Neural cell (in vitro differentiated cells): ENCODE data around the gene ELMO2. TPM values are rescaled to one million over a fixed set of nuclear protein-coding genes. Genes with fewer than 3 reads are reported as not detected.

Experiments
- H2AFZ ChIP-seq: fragments of 200-600, 300-800 bp; sonication (generic), shearing (Covaris generic); 2 replicates; pipeline ENCODE4 v1.6.0; 2014; ENCODE audit warnings: low read depth, mild to moderate bottlenecking, antibody characterized with exemption, low read length, moderate library complexity
- H3F3A ChIP-seq: fragments of 200-600 bp; shearing (Covaris generic); 2 replicates; pipeline ENCODE4 v1.6.1; 2016; ENCODE audit warnings: mild to moderate bottlenecking, moderate library complexity, mixed read lengths, antibody characterized with exemption, low read length; ENCODE audit not compliant: insufficient read depth, poor library complexity, severe bottlenecking
- H3K27ac ChIP-seq: fragments of 200-600, 300-800 bp; sonication (generic), shearing (Covaris generic); 2 replicates; pipeline ENCODE4 v1.5.1; 2014; ENCODE audit warnings: mild to moderate bottlenecking, low read length, moderate library complexity
- H3K27me3 ChIP-seq: fragments of 300-800, 200-600 bp; sonication (generic), shearing (Covaris generic); 2 replicates; pipeline ENCODE4 v1.6.0; 2014; ENCODE audit warnings: mild to moderate bottlenecking, low read depth, low read length, moderate library complexity; ENCODE audit not compliant: insufficient read depth
- H3K36me3 ChIP-seq: fragments of 300-800, 200-600 bp; sonication (generic), shearing (Covaris generic); 2 replicates; pipeline ENCODE4 v1.5.1; 2014; ENCODE audit warnings: mild to moderate bottlenecking, antibody characterized with exemption, low read length, moderate library complexity; ENCODE audit not compliant: insufficient read depth
- H3K4me2 ChIP-seq: fragments of 300-800, 200-600 bp; sonication (generic), shearing (Covaris generic); 2 replicates; pipeline ENCODE4 v1.6.0; 2014; ENCODE audit warnings: mild to moderate bottlenecking, low read length
- H3K4me3 ChIP-seq: fragments of 300-800, 200-600 bp; sonication (generic), shearing (Covaris generic); 2 replicates; pipeline ENCODE4 v1.5.1; 2014; ENCODE audit warnings: mild to moderate bottlenecking, low read length, moderate library complexity
- H3K79me2 ChIP-seq: fragments of 200-600 bp; shearing (Covaris generic); replicated peaks from 2 replicates; pipeline ENCODE4 v1.6.0; 2014; ENCODE audit warnings: mild to moderate bottlenecking, low read length, moderate library complexity; ENCODE audit not compliant: insufficient read depth
- H3K9ac ChIP-seq: fragments of 300-800, 200-600 bp; sonication (generic), shearing (Covaris generic); 2 replicates; pipeline ENCODE4 v1.6.1; 2016; ENCODE audit warnings: mild to moderate bottlenecking, low read length, mixed read lengths
- H3K9me2 ChIP-seq: fragments of 200-600 bp; shearing (Covaris generic); 2 replicates; pipeline ENCODE4 v1.6.1; 2016; ENCODE audit warnings: mild to moderate bottlenecking, low read length, mixed read lengths; ENCODE audit not compliant: insufficient read depth
- H3K9me3 ChIP-seq: fragments of 200-600, 300-800 bp; sonication (generic), shearing (Covaris generic); 2 replicates; pipeline ENCODE4 v1.6.1; 2016; ENCODE audit warnings: mild to moderate bottlenecking, mixed run types, low read length, moderate library complexity, mixed read lengths
- H4K20me1 ChIP-seq: fragments of 200-600 bp; shearing (Covaris generic); 2 replicates; pipeline ENCODE4 v1.6.1; 2016; ENCODE audit warnings: mild to moderate bottlenecking, mixed run types; ENCODE audit not compliant: insufficient read depth
- EP300 ChIP-seq: fragments of 450-650 bp; conservative IDR thresholded peaks from 2 replicates; pipeline ENCODE4 v1.6.1; 2014; ENCODE audit warnings: antibody characterized with exemption, mild to moderate bottlenecking, moderate library complexity; ENCODE audit not compliant: poor library complexity, severe bottlenecking
- EZH2 ChIP-seq: fragments of 200-600, 300-800 bp; shearing (Covaris generic), sonication (generic); IDR thresholded peaks from 2 replicates; pipeline ENCODE4 v1.6.1; 2014; ENCODE audit warnings: antibody characterized with exemption, low read length, borderline replicate concordance, mild to moderate bottlenecking; ENCODE audit not compliant: insufficient read depth, poor library complexity, severe bottlenecking
- MXI1 ChIP-seq: fragments of 450-650 bp; conservative IDR thresholded peaks from 2 replicates; pipeline ENCODE4 v1.6.1; 2014; ENCODE audit warnings: antibody characterized with exemption, mild to moderate bottlenecking; ENCODE audit not compliant: poor library complexity, severe bottlenecking
- POLR2AphosphoS5 ChIP-seq: IDR thresholded peaks from 2 replicates; pipeline ENCODE4 v1.6.1; 2012
- RAD21 ChIP-seq: fragments of 450-650 bp; conservative IDR thresholded peaks from 2 replicates; pipeline ENCODE4 v1.6.1; 2014; ENCODE audit warnings: antibody characterized with exemption, mild to moderate bottlenecking, moderate library complexity
- SMC3 ChIP-seq: fragments of 450-650 bp; conservative IDR thresholded peaks from 2 replicates; pipeline ENCODE4 v1.6.1; 2014; ENCODE audit warnings: antibody characterized with exemption, mild to moderate bottlenecking, moderate library complexity; ENCODE audit not compliant: poor library complexity
- TAF1 ChIP-seq: IDR thresholded peaks from 2 replicates; pipeline ENCODE4 v1.6.1; 2012; ENCODE audit warnings: low read depth
- polyA plus RNA-seq: library from polyadenylated mRNA; depleted of rRNA; stranded (reverse); fragments of >200 nt; gene quantifications from 2 replicates; pipeline ENCODE4 v1.2.3, GENCODE V29; 2014
- TF ChIP-seq, protein P1 (sequence below): fragments of 450-650 bp; IDR thresholded peaks from 2 replicates; pipeline ENCODE4 v1.5.1; 2014; ENCODE audit warnings: antibody characterized with exemption, mild to moderate bottlenecking, moderate library complexity; ENCODE audit not compliant: poor library complexity, severe bottlenecking
- TF ChIP-seq, protein P2 (sequence below): IDR thresholded peaks from 2 replicates; pipeline ENCODE4 v1.6.1; 2012; ENCODE audit warnings: borderline replicate concordance

ELMO2 gene
- polyA plus RNA-seq, 1 donor from 2014 or later, result 72.0 TPM

DNA sequence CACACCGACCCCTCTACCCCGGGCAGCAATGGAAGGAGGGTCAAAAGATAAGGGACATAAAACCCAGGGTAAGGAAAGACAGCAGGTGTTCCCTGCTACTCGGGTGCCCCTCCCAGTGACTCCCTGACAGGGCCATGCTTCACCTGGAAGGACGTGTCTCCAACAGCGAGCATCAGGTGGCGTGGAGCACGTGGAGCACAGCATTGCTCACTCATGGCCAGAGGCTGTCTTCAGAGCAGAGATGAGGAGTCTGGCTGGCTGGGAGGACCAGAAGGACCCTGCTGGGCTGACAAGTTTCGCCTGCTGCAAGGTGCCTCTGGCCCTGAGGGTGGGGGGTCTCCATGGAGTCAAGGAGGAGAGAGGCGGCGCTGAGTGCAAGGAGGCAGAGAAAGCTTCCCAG, 82.9 kb downstream of the ELMO2 start:
- Histone ChIP-seq H3K36me3 (no peaks in the 10 kb centered on the region), H3K9me3 (no peaks in the 10 kb centered on the region), H2AFZ (no peak overlapping the region), H3K4me3 (no peak overlapping the region), H3K79me2 (no peaks in the 10 kb centered on the region), H3K9me2 (no peaks in the 10 kb centered on the region), H3K27ac (no peak overlapping the region), H3F3A (no peaks in the 10 kb centered on the region), H3K4me2 (no peak overlapping the region), H4K20me1 (no peaks in the 10 kb centered on the region), H3K27me3 (no peaks in the 10 kb centered on the region), H3K9ac (no peak overlapping the region)
- no peak for TF ChIP-seq SMC3
- no peak for TF ChIP-seq EZH2
- no peak for TF ChIP-seq TAF1
- TF ChIP-seq RAD21, result no peak
- TF ChIP-seq, protein P1, sequence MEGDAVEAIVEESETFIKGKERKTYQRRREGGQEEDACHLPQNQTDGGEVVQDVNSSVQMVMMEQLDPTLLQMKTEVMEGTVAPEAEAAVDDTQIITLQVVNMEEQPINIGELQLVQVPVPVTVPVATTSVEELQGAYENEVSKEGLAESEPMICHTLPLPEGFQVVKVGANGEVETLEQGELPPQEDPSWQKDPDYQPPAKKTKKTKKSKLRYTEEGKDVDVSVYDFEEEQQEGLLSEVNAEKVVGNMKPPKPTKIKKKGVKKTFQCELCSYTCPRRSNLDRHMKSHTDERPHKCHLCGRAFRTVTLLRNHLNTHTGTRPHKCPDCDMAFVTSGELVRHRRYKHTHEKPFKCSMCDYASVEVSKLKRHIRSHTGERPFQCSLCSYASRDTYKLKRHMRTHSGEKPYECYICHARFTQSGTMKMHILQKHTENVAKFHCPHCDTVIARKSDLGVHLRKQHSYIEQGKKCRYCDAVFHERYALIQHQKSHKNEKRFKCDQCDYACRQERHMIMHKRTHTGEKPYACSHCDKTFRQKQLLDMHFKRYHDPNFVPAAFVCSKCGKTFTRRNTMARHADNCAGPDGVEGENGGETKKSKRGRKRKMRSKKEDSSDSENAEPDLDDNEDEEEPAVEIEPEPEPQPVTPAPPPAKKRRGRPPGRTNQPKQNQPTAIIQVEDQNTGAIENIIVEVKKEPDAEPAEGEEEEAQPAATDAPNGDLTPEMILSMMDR, result no peak
- TF ChIP-seq MXI1, result no peak
- TF ChIP-seq, protein P2, sequence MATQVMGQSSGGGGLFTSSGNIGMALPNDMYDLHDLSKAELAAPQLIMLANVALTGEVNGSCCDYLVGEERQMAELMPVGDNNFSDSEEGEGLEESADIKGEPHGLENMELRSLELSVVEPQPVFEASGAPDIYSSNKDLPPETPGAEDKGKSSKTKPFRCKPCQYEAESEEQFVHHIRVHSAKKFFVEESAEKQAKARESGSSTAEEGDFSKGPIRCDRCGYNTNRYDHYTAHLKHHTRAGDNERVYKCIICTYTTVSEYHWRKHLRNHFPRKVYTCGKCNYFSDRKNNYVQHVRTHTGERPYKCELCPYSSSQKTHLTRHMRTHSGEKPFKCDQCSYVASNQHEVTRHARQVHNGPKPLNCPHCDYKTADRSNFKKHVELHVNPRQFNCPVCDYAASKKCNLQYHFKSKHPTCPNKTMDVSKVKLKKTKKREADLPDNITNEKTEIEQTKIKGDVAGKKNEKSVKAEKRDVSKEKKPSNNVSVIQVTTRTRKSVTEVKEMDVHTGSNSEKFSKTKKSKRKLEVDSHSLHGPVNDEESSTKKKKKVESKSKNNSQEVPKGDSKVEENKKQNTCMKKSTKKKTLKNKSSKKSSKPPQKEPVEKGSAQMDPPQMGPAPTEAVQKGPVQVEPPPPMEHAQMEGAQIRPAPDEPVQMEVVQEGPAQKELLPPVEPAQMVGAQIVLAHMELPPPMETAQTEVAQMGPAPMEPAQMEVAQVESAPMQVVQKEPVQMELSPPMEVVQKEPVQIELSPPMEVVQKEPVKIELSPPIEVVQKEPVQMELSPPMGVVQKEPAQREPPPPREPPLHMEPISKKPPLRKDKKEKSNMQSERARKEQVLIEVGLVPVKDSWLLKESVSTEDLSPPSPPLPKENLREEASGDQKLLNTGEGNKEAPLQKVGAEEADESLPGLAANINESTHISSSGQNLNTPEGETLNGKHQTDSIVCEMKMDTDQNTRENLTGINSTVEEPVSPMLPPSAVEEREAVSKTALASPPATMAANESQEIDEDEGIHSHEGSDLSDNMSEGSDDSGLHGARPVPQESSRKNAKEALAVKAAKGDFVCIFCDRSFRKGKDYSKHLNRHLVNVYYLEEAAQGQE, result no peak
- TF ChIP-seq POLR2AphosphoS5, result no peak
- TF ChIP-seq EP300, result no peak

DNA sequence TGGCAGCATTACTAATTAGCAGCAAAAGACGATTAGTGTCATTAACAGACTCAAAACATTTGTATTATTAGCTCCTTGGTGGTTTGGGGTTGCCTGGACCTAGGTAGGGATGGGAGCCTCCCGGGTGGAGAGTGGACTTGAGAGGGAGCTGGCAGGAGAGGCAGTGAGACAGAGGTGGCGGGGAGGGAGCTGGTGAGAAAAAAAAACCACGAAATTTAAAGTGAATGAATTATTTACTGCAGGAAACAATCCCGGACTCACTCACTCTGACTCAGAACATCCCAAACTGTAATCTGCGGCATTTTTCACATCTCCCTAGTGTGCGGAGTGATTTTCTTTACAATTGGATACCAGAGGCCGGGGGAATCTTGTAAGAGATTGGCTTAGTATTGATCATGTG, 83.8 kb downstream of the ELMO2 start:
- no peaks in the 10 kb centered on the region for H3K79me2 ChIP-seq
- no peak overlapping the region for H3K4me2 ChIP-seq
- H3K27me3 ChIP-seq, result no peaks in the 10 kb centered on the region
- H4K20me1 ChIP-seq, result no peaks in the 10 kb centered on the region
- no peaks in the 10 kb centered on the region for H3K9me2 ChIP-seq
- no peak overlapping the region for H3K27ac ChIP-seq
- H3K9me3 ChIP-seq, result no peaks in the 10 kb centered on the region
- H3K4me3 ChIP-seq, result no peak overlapping the region
- no peak overlapping the region for H3K9ac ChIP-seq
- H3F3A ChIP-seq, result no peaks in the 10 kb centered on the region
- no peak overlapping the region for H2AFZ ChIP-seq
- TF ChIP-seq SMC3 (no peak), MXI1 (no peak), POLR2AphosphoS5 (no peak), EZH2 (no peak), RAD21 (no peak), EP300 (no peak), TAF1 (no peak)
- TF ChIP-seq, protein P1, result no peak
- TF ChIP-seq, protein P2, result no peak
- H3K36me3 ChIP-seq, result no peaks in the 10 kb centered on the region
